ENCODE measurements around the gene SSU72. TPM values are rescaled to one million over a fixed set of nuclear protein-coding genes. Genes with fewer than 3 reads are reported as not detected.
"Not testable (repeated sequence)": the region's sequence is repeated elsewhere in the genome, so short reads cannot be mapped to it uniquely, and the experiment has no call there.

The SSU72 gene
- total RNA-seq, 1 experiment from 2014 or later = 217 TPM

DNA sequence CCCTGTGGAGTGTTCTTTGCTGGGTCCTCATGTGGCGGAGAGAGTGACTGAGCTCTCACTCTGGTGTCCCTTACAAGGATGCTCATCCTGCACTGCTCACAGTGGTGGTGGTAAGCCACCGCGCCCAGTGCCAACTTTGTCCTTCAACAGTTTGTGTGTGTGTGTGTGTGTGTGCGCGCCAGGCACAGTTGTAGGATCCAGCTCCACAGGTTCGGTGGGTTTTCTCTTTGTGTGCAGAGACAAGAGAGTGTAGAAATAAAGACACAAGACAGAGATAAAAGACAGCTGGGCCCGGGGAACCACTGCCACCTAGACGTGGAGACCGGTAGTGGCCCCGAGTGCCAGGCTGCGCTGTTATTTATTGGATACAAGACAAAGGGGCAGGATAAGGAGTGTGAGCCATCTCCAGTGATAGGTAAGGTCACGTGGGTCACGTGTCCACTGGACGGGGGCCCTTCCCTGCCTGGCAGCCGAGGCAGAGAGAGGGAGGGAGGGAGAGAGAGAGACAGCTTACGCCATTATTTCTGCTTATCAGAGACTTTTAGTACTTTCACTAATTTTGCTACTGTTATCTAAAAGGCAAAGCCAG is 69.8 kb downstream of the SSU72 start:
- H3K36me3 ChIP-seq (ENCODE audit: control insufficient read depth, insufficient read depth, low read length); H3K9me3 ChIP-seq (ENCODE audit: control insufficient read depth, insufficient read depth, low read depth, low read length); in situ Hi-C loops (cut with HindIII; ENCODE audit: low pct_unique_long_range_greater_than_20kb, low sequenced_read_pairs); BruUV-seq (replicated peaks); intact Hi-C loops (cut with micrococcal nuclease; ENCODE audit: unreplicated experiment); H3K27me3 ChIP-seq (ENCODE audit: control insufficient read depth, insufficient read depth, low read length); H3K4me1 ChIP-seq (ENCODE audit: control insufficient read depth, insufficient read depth, low read length): not testable (repeated sequence)
- Histone ChIP-seq H3K4me3 (ENCODE audit: low read depth in 2 of 2, low read length in 2 of 2) (peak overlapping the region in 1 of 2 experiments; percentile 30; a peak in 2 of 4 replicates), H3K27ac (ENCODE audit: low read length) (peak overlapping the region; percentile 54; the same call in 1 of the 2 replicates)
- peak; percentile 81 for ATAC-seq
- ChIA-PET CTCF (interaction anchor here (0.6 to 1.4 kb wide), 3 partner anchors 60 to 84 kb away, joined by 3 to 7 read pairs (median 5); no protein-coding TSS in a partner anchor), POLR2A (interaction anchor here (0.7 to 1.0 kb wide), 3 partner anchors 27 to 156 kb away, joined by 3 to 4 read pairs (median 3); partner anchors contain the start of gene DVL1)
- TF ChIP-seq, protein P1, sequence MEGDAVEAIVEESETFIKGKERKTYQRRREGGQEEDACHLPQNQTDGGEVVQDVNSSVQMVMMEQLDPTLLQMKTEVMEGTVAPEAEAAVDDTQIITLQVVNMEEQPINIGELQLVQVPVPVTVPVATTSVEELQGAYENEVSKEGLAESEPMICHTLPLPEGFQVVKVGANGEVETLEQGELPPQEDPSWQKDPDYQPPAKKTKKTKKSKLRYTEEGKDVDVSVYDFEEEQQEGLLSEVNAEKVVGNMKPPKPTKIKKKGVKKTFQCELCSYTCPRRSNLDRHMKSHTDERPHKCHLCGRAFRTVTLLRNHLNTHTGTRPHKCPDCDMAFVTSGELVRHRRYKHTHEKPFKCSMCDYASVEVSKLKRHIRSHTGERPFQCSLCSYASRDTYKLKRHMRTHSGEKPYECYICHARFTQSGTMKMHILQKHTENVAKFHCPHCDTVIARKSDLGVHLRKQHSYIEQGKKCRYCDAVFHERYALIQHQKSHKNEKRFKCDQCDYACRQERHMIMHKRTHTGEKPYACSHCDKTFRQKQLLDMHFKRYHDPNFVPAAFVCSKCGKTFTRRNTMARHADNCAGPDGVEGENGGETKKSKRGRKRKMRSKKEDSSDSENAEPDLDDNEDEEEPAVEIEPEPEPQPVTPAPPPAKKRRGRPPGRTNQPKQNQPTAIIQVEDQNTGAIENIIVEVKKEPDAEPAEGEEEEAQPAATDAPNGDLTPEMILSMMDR (IDR thresholded peaks at IDR 0.05) = peak; percentile 90
- peak; percentile 53 for DNase-seq (ENCODE audit: low read depth, low spot score)

DNA sequence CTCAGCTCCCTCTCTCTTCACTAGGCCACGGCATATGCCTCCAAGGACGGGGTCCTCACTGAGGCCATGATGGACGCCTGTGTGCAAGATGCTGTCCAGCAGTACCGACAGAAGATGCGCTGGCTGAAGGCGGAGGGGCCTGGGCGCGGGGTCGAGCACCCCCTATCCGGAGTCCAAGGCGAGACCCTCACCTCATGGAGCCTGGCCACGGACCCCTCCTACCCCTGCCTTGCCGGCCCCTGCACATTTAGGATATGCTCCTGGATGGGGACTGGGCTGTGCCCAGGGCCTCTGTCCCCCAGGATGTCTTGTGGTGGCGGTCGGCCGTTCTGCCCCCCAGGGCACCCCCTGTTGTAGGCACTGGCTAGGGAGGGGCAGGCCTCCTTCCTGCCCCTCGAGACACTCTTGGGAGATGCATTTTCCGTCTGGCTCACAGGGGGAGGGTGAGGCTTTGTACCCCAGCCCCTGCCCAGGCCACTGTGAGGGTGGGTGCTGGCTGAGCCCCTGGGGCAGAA is 79.1 kb downstream of the SSU72 start:
- in situ Hi-C loops (cut with HindIII; ENCODE audit: low pct_unique_long_range_greater_than_20kb, low sequenced_read_pairs); DNase-seq (ENCODE audit: low read depth, low spot score); H3K4me1 ChIP-seq (ENCODE audit: control insufficient read depth, insufficient read depth, low read length); H3K36me3 ChIP-seq (ENCODE audit: control insufficient read depth, insufficient read depth, low read length); H3K27ac ChIP-seq (ENCODE audit: low read length); ATAC-seq; H3K4me3 ChIP-seq (ENCODE audit: low read depth in 2 of 2, low read length in 2 of 2); CTCF ChIA-PET; H3K27me3 ChIP-seq (ENCODE audit: control insufficient read depth, insufficient read depth, low read length); POLR2A ChIA-PET; H3K9me3 ChIP-seq (ENCODE audit: control insufficient read depth, insufficient read depth, low read depth, low read length); intact Hi-C loops (cut with micrococcal nuclease; ENCODE audit: unreplicated experiment); BruUV-seq (replicated peaks): not testable (repeated sequence)

DNA sequence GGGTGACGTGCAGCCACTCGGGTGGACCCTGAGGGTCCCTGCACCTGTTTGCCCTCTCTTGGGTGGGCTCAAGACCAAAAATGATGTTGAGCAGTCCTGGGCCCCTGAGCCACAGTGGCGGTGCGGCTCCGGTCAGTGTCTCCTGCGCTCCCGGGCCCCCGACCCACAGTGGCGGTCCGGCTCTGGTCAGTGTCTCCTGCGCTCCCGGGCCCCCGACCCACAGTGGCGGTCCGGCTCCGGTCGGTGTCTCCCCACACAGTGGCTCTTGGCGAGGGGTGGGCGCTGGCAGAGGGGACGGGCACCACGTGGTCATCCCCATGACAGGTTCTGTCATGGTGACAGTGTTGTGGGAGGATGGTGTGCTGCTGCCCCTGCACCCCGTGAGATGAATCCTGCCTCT is 80.4 kb downstream of the SSU72 start:
- BruUV-seq (replicated peaks); ATAC-seq; H3K27me3 ChIP-seq (ENCODE audit: control insufficient read depth, insufficient read depth, low read length); H3K36me3 ChIP-seq (ENCODE audit: control insufficient read depth, insufficient read depth, low read length); H3K4me1 ChIP-seq (ENCODE audit: control insufficient read depth, insufficient read depth, low read length); intact Hi-C loops (cut with micrococcal nuclease; ENCODE audit: unreplicated experiment); H3K4me3 ChIP-seq (ENCODE audit: low read depth in 2 of 2, low read length in 2 of 2); H3K9me3 ChIP-seq (ENCODE audit: control insufficient read depth, insufficient read depth, low read depth, low read length); POLR2A ChIA-PET; DNase-seq (ENCODE audit: low read depth, low spot score); H3K27ac ChIP-seq (ENCODE audit: low read length); in situ Hi-C loops (cut with HindIII; ENCODE audit: low pct_unique_long_range_greater_than_20kb, low sequenced_read_pairs): not testable (repeated sequence)
- CTCF ChIA-PET = interaction anchor here (0.7 kb wide), 1 partner anchor 11 kb away, joined by 3 read pairs; no protein-coding TSS in a partner anchor

Other genes with a start within 250 kb of the SSU72 start
- 0.31 TPM for gene TAS1R3, start 243.6 kb downstream of the SSU72 start, total RNA-seq (2021; ENCODE audit: unreplicated experiment)
- gene DVL1, start 225.4 kb downstream of the SSU72 start, total RNA-seq (2021; ENCODE audit: unreplicated experiment) = 144 TPM
- gene MXRA8, start 216.3 kb downstream of the SSU72 start, total RNA-seq (2021; ENCODE audit: unreplicated experiment) = 96.0 TPM
- 335 TPM for gene AURKAIP1, start 199.7 kb downstream of the SSU72 start, total RNA-seq (2021; ENCODE audit: unreplicated experiment)
- gene CCNL2, start 175.5 kb downstream of the SSU72 start, total RNA-seq (2021; ENCODE audit: unreplicated experiment) = 297 TPM
- 196 TPM for gene MRPL20, start 167.6 kb downstream of the SSU72 start, total RNA-seq (2021; ENCODE audit: unreplicated experiment)
- gene ANKRD65, start 153.6 kb downstream of the SSU72 start, total RNA-seq (2021; ENCODE audit: unreplicated experiment) = 1.9 TPM
- 858 TPM for gene VWA1, start 139.2 kb downstream of the SSU72 start, total RNA-seq (2021; ENCODE audit: unreplicated experiment)
- gene ATAD3C, start 125.2 kb downstream of the SSU72 start, total RNA-seq (2021; ENCODE audit: unreplicated experiment) = 10.6 TPM
- 104 TPM for gene ATAD3B, start 103.1 kb downstream of the SSU72 start, total RNA-seq (2021; ENCODE audit: unreplicated experiment)
- gene ATAD3A, start 62.7 kb downstream of the SSU72 start, total RNA-seq (2021; ENCODE audit: unreplicated experiment) = 57.5 TPM
- gene TMEM240, start 34.2 kb downstream of the SSU72 start, total RNA-seq (2021; ENCODE audit: unreplicated experiment) = 4.1 TPM
- 16.2 TPM for gene FNDC10, start 25.3 kb upstream of the SSU72 start, total RNA-seq (2021; ENCODE audit: unreplicated experiment)
- 74.5 TPM for gene MIB2, start 40.6 kb upstream of the SSU72 start, total RNA-seq (2021; ENCODE audit: unreplicated experiment)
- 5.0 TPM for gene MMP23B, start 57.3 kb upstream of the SSU72 start, total RNA-seq (2021; ENCODE audit: unreplicated experiment)
- gene CDK11B, start 84.1 kb upstream of the SSU72 start, total RNA-seq (2021; ENCODE audit: unreplicated experiment) = 36.5 TPM
- gene SLC35E2B, start 117.9 kb upstream of the SSU72 start, total RNA-seq (2021; ENCODE audit: unreplicated experiment) = 75.7 TPM
- 83.6 TPM for gene CDK11A, start 149.5 kb upstream of the SSU72 start, total RNA-seq (2021; ENCODE audit: unreplicated experiment)
- 101 TPM for gene NADK, start 203.6 kb upstream of the SSU72 start, total RNA-seq (2021; ENCODE audit: unreplicated experiment)

Measured in Panc1 (cell line).